Germinal center (tissue), 1 donor: ENCODE results near the gene PHYHD1.

ENCODE experiments used
- DNase-seq: peaks from one replicate; pipeline ENCODE4 v3.0.0; 2012; ENCODE audit warnings: mixed read lengths, low spot score

PHYHD1 gene

DNA sequence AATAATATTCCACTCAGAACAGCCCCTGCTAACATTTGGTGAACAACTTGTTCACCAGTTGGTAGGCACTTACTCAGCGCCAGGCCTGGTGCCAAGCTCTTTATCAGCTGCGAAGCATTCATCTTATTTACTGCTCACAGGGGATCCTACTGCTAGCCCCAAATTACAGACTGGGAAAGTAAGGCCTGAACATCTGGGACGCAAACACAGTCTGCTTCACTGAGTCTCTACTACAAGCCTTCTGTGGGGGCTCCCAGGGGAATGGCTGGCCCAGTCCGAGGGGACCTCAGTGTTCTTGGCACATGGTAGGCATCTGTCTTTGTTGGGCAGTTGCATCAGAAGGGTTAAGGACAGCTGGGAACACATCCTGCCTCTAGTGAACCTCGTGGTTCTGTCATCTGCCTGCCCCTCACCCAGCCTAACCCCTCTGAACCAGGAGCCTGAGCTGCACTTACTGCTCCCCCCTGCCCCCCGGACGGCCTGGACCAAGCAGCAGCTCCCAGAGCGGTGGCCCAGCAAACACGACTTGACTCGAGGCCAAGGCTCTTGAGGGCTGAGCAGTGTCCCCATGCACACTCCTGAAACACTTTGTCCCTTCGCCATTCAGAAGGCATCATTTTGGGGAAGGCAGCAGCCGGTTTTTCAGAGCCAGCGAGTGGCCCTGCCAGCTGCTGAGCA is at the start of gene PHYHD1:
TSS of gene PHYHD1 (plus strand) at position 602 of the 678 bp plus-strand sequence. CDS start 1,342 bp downstream, outside the sequence.
- DNase-seq = no peak

DNA sequence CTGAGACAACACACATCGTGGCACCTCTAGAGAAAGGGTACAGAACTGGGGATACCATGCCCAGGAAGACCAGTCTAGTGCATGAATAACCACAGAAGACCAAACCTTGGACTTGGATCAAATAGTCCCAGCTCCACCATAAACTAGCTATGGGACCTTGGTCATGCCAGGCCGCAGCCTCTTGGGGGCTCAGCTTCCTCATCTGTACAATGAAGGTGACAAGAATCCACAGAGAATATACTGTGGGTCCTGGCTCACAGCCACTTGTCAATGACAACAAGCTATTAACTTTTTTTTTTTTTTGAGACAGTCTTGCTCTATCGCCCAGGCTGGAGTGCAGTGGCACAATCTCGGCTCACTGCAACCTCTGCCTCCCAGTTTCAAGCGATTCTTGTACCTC is 42.9 kb upstream of the PHYHD1 start:
- DNase-seq = no peak

DNA sequence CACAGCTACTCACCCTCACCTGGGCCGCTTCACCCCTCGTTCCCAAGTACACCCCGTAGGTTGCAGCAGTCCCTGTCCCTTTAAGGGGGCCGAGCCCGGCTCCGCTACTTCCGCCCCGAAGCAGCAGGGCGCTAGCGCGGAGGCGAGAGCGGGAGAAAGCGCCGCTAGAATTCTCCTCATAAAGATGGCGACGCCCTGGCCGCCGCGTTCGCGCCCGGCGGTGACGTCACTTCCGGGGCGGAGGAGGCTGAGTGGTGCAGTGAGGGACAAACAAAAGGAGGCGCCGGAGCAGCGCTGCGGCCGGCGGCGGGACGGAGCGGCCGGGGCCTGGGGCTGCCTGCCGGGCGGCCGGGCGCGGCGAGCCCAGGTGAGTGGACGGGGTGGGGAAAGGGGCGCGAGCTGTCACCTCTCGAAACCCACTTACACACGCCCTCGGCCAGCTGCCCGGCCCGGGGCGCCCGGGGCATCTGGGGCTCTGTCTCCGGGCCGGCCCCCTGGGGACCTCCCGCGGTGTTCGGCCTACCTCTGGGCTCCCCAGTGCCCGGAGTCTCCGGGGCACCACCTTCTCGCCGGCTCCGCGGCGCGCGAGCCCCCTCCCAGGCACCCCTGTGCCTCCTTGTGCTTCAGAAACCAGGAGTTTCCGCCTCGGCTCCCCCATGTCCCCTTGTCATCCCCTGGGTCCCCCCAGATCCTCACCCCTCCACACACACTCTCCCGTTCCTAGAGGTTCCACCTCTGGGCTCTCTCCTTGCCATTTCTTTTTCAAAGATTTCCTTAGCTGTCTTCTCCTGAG is 38.7 kb upstream of the PHYHD1 start, which contains the start of the genes KYAT1 and LRRC8A:
TSS of gene KYAT1 (minus strand) at position 67 of the 793 bp plus-strand sequence. CDS start 36,545 bp downstream, outside the sequence.
TSS of gene LRRC8A (plus strand) at position 250 of the 793 bp plus-strand sequence. CDS start 25,032 bp downstream, outside the sequence.
- peak; percentile 94 for DNase-seq

DNA sequence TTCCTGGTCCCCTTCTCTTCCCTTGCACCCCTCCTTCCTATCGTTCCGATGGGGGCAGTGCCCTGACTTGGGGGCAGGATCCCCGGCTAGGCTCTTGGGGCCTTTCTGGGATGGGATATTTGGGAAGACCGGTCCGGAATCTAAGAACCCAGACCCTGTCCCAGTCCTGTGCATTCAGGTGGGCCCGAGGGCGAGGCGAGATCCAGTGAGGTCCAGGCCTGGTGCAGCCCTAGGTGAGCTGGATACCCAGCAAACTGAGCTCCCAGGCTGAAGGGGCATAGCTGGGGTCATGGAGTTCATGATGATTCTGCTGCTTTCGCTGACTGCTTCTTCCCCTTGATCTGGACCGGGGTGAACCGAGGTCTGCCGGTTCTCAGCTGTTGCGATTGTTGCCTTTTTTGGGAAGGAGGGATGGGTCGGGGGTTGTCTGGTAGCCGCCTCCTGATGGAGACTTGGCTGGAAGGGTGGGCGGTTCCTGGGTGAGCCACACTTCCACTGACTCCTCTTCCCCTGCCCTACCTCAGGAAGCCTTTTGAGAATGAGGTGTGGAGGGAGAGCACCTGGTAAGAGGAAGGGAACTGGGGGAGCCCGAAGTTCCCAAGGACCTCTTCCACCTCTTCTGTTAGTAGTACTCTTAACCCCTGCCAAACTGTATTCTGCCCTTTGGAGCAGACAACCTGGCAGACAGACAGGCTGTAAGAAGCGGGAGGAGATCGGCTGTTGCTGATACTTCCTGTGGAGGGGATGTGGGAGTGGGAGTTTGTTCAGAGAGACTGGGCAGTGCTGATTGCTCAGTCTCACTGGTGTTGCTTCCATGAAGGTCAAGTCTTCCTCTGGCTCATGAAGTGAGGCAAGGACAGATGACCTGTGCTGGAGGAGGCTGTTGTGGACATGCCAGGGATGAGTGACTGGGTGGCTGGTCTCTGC is 37.8 kb upstream of the PHYHD1 start:
- DNase-seq = peak; percentile 33

DNA sequence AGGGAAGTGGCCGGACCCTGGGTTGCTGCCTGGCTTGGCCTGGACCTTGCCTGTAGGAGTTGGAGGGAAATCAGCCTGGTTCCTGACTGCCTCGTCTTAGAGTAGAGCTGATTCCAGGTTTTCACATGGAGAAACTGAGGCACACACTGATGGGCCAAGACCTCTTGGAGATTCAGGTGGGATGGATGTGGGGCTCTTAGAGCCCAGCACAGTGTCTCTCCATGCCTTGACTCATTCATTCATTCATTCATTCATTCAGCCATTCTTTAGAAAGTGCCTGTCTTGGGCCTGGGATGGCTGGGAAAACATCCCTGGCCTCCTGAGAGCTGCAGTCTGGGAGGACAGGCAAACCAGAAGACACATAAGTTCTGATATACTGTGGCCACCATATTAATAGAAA is 36.6 kb upstream of the PHYHD1 start:
- no peak for DNase-seq

DNA sequence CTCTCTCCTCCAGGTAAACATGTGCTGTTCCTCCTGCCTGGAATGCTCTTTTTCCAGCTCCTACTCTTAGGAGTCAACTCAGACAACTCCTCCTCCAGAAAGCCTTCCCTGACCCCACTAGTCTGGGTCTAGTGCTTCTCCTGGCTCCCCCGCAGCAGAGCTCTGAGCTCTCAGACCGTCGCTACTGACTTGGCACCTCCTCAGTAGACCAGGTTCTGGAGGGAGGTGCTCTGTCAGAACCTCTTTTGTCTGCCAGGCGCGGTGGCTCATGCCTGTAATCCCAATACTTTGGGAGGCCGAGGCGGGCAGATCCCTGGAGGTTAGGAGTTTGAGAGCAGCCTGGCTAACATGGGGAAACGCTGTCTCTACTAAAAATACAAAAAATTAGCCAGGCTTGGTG is 35.4 kb upstream of the PHYHD1 start:
- no peak for DNase-seq

DNA sequence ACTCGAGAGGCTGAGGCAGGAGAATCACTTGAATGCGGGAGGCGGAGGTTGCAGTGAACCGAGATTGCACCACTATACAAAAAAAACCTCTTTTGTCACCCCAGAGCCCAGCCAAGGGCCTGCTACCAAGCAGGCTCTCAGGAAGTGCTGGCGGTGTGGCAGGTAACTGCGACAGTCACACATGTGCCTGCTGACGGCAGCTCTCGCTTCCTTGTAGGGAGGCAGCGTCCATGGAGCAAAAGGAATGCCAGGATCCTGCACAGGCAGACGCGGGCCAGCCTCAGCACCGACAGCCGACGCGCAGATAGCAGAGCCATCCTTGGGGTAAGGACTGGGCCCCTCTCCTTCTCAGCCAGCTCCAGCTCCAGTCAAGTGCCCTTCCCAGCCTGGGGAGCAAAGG is 35.0 kb upstream of the PHYHD1 start:
- DNase-seq = no peak

DNA sequence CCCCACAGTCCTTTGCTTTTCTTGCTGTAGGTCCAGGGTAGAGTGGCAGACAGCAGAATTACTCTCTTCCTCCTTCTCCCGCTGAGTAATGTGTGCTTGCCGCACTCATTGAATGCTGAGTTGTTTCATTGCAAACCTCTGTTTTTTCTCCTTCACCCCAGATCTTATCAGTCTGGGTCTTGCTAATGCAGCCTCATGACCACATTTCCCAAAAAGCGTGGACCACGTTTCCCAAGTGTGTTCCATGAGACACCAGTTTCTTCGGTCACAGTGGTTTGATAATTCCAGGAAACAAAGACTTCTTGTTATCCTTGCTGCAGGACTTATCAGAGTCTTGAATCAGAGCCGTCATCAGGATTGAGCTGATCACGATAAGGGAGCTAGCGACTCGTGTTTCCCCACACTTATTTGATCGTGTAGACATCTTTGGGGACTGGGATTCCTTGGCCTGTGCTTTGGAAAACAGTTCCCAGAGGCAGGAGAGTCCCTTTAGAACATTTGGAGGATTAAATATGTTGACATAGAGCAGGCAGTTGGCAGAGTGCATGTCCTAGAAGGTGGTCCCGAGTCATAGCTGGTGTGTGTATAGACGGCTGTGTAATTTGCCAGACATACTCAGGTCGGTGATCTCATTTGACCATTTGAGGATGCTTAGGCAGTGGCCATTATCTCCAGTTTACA is 34.4 kb upstream of the PHYHD1 start:
- no peak for DNase-seq

DNA sequence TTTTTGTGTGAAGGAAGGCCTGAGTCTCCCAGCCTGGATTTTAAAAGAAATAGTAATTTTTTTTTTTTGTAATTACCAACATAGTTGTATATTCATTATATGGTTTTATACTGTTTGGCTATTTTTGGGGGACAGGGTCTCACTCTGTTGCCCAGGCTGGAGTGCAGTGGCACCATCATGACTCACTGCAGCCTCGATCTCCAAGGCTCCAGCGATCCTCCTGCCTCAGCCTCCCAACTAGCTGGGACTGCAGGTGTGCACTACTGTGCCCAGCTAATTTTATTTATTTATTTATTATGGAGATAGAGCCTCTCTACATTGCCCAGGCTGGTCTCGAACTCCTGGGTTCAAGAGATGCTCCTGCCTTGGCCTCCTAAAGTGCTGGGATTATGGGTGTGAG is 33.7 kb upstream of the PHYHD1 start:
- DNase-seq = no peak

DNA sequence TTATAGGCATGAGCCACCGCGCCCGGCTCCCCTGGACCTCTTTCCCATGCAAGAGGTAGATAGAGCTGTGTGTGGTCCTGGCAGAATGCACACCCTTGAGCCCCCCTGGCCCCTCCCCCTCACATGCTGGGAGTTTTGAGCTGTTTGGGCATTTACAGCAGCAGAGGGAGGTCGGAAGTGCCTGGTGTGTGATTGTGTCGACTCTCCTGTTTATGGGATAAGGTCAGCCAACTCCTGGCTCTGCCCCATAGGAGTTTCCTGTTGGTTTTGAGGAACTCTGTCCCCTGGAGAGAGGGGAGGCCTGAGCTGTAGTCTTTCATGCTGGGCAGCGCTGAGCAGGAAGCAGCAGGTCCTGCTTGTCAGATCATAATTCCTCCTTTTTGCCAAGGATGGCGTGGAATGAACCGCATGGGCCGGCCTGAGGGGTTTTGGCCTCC is 32.9 kb upstream of the PHYHD1 start:
- DNase-seq = no peak

DNA sequence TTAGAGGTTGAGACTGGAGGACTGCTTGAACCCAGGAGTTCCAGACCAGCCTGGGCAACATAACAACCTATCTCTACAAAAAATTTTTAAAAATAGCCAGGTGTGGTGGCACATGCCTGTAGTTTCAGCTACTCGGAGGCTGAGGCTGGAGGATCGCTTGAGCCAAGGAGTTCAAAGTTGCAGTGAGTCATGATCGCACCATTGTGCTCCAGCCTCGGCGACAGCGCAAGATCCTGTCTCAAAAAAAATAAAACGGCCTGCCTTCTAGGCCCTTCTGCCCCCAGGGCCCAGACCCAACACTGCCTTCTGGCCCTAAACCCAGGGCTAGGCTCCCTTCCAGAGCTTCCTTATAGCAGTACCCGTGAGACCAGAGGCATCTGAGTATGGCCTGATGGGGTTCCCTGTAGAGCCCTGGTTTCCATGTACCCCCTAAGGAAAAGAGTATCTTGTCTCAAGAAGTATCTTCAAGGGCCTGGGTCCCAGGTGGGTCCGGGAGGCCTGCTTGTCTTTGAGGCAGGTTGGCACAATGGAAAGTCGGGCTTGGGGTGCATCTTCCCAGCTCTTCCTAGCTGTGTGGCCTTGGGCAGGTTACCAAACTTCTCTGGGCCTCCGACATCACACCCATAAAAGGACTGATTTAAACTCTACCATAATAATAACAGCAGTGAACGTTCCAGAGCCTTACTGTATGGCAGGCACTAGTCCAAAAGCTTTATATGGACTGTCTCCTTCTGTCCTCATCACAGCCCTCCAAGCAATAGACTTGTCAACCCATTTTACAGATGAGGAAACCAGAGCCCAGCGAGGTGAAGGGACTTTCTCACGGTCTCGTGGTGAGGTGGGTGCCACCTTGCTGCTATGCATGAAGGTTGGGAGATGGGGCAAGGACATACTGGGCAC is 29.2 kb upstream of the PHYHD1 start:
- no peak for DNase-seq

DNA sequence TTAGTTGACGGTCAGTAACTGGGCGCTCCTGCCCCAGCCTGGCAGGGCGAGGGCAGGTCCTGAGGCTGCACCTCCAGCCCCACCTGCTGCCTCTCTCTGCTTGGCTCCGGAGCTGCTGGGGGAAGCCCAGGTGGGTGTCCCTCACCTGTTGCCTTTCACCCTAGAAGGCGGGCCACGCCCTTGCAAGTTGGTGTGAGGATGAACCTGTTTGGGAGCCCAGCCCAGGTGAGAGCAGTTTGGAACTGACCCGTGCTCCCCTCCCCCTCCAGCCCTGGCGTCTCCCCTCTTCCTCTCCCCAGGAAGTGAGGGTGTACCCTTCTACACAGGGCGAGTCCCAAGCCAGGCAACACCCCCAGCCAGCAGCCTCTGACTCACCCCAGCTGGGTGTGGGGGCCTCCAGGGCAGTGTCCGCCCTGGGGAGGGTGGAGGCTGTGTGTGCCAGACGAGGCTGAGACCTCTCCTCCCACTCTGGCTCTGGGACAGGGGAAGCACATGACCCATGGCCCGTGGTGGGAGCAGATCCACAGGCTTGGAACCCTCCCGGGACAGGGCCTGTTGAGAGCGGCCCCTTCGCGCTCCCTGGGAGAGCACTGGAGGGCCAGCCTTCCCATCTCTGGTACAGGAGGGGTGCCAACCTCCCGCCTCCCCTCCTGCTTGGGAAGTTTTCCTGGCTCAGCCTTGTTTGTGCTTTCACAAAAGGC is 28.4 kb upstream of the PHYHD1 start:
- no peak for DNase-seq

DNA sequence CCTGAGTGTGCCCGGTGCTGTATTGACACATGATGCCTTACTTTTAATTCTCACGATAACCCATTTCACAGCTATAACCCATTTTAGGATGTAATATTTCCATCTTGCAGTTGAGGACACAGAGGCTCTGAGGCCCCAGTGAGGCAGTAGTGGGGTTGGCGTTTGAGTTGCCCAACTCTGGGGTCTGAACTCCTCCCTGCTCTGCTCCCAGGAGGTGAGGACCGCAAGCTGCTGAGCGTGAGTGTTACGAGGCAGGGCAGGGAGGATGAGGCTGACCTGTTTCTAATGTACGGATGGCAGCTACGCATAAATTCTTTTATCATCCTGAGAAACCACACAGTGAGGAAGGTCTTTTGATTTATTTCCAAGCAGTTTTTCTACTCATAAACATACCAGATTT is 27.4 kb upstream of the PHYHD1 start:
- DNase-seq = no peak

DNA sequence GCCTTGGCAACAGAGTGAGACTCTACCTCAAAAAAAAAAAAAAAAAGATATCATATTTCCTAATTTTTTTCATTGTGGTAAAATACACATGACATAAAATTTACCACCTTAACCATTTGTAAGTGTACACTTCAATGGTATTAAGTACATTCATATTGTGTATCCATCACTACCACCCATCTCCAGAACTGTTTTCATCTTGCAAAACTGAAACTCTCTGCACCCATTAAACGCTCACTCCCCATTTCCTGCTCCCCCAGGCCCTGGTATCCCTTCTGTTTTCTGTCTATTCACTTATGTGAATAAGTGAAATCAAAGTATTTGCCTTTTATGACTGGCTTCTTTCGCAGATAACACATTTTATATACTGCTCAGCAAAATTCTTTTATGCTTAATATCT is 26.0 kb upstream of the PHYHD1 start:
- DNase-seq = no peak

DNA sequence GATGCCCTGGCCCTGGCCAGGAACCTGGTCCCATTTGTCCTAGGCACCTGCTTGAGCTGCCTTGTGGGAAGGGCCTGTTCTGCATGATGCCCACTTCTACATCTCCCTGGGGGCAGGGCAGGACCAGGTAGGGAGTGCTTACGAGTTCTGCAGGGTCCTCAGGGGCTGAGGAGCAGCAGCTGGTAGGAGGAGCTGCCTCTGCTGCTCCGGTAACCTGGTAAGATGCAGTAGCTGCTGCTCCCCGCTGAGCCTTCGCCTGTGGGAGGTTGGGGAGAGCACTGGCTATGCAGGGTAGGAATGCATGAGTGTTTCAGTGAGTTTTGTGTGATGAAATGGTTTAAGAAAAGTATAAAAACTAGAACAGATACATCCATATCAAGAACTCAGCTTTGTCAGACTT is 25.2 kb upstream of the PHYHD1 start:
- DNase-seq = no peak

DNA sequence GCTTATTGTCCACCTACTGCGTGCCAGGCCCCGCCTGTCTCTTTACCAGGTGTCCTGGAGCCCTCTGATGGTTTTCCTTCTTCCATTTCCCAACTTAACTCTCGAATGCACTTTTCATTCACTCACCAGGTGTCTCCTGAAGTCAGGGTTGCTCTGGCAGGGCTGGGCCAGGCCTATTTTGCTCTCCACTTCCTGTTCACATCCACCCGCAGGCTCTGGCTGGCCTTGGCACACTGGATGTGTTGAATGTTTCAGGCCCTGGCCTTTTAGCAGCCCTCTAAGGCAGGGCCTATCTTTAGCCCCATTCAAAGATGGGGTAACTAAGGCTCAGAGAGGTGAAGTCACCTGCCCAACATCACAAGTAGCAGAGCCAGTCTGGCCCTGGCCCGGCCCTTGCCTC is 22.4 kb upstream of the PHYHD1 start:
- DNase-seq = no peak

DNA sequence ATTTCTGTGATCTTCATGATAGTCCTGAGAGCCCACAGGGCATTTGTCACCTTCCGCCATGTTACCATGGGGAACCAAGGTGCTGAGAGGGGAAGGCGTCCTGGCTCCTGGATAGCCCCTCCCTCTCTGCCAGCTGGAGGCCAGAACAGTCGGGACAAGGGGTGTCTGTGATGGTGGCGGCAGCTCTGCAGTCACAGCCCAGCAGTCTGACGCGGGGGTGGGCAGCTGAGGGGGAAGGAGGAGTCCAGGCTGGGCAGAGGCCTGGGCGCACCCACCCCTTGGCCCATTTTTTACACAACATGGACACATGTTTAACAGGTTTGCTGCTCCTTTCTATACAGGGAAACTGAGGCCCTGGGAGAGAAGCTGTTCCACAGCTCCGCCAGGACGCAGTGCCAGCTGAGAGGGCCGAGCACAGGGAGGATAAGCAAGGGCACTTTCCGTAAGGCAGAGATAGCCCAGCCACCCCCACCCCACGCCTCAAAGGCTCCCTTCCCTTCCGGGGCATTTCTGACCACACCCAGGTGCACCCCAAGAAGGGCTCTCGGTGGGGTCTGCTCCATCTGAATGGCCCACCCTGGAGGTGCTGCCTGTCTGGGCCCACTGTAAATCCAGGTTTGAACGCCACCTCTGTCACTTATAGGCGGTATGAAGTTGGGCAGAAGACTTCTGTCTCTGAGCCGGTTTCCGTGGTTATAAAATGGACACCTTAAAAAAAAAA is 21.8 kb upstream of the PHYHD1 start:
- DNase-seq = no peak

DNA sequence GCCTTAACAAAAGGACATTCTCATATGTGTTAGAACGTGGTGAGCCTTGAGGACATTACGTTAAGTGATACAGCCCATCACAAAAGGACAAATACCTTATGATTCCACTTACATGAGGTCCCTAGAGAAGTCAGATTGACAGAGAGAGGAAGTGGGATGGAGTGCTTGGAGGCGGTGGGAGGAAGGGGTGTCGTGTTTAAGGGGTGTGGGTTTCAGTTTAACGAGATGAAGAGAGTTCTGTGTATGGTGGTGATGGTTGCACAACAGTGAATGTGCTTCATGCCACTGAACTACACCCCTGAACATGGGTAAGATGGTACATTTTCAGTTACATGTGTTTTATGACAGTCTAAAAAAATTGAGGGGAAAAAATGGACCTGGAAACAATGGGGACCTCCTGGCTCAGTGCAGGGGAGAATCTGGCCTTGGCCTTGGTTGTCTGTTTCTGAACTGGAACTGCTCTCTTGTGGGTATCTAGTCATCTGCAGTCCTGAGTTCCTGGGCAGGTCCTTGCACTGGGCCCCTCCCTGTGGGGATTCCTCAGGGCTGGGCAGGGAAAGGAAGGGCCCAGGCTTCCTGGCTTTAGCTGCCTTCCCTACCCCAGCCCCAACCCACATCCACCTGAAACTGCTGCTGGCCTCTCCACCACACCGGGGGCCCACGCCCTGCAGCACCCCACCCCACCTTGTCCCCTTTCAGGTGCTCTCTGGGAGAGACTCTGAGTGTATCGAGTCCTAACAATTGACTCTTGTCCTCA is 21.0 kb upstream of the PHYHD1 start:
- no peak for DNase-seq

DNA sequence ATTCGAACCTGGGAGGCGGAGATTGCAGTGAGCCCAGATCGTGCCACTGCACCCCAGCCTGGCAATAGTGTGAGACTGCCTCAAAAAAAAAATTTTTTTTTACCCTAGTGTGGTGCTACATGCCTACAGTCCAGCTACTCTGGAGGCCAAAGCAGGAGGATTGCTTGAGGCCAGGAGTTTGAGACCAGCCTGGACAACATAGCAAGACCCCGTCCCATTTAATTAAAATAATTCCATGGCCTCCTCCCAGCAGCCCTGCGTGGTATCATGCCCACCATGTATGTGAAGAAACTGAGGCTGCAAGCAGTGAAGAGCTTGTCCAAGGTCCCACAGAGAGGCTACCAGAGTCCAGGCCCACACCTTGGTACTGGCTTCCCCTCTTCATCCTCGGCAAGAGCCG is 19.4 kb upstream of the PHYHD1 start:
- no peak for DNase-seq
